ENCODE data around the gene ISLR2.

The ISLR2 gene

GRCh38 chr15:74134387-74135027 lies 4.1 kb downstream of the ISLR2 start:
- Histone ChIP-seq H3K27me3 (peaks cover 66% of the 10 kb centered on the region), H3K4me2 (peak overlapping the region; percentile 97; the same call in 1 of the 2 replicates), H3K4me3 (0 out of 2 replicates have a peak overlapping the region, but pooled peaks have one; percentile 11)

DNA sequence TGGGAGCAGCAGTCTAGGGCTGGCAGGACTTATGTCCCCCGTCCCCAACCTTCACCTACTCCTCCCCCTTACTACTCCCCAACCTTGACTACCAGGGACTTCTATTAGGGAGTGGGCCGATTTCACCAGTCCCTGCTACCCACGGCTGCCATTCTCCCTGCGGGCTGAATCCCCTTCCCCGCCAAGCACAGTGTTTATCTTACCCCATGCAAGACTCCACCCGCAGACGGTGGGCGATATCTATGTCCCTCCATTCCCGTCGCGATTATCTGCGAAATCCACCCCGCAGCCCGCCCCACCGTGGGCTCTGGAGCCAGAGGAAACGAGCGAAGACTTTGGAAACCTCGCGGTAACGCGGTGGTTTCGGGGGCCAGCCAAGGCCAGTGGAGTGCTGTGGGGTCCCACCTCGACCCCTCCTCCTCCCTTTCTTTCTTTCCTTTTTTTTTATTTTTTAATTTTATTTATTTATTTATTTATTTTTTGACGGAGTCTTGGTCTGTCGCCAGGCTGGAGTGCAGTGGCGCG lies 4.7 kb downstream of the ISLR2 start:
- H3K27ac ChIP-seq: no peak overlapping the region
- TF ChIP-seq Cebpa-rat (IDR thresholded peaks at IDR 0.05): no peak
- H4K20me1 ChIP-seq: peaks cover 23% of the 10 kb centered on the region
- H3K27me3 ChIP-seq: peaks cover 60% of the 10 kb centered on the region
- no peaks in the 10 kb centered on the region for H3K36me3 ChIP-seq
- peak overlapping the region; percentile 70 for H3K4me3 ChIP-seq
- peak overlapping the region; percentile 97 for H3K4me2 ChIP-seq
- H3K9ac ChIP-seq: no peak overlapping the region; the same call in 1 of the 2 replicates
- peaks cover 42% of the 10 kb centered on the region for H3K4me1 ChIP-seq
- peaks cover 34% of the 10 kb centered on the region for H3K9me3 ChIP-seq

More at GRCh38 chr15:74134387-74135027, 4.1 kb downstream of the ISLR2 start:
- H3K27ac ChIP-seq: no peak overlapping the region
- no peak overlapping the region for H3K9ac ChIP-seq
- no peak for TF ChIP-seq Cebpa-rat (IDR thresholded peaks at IDR 0.05)
- H3K36me3 ChIP-seq: no peaks in the 10 kb centered on the region
- H3K9me3 ChIP-seq: peaks cover 34% of the 10 kb centered on the region
- H3K4me1 ChIP-seq: peaks cover 41% of the 10 kb centered on the region
- H4K20me1 ChIP-seq: peaks cover 27% of the 10 kb centered on the region

DNA sequence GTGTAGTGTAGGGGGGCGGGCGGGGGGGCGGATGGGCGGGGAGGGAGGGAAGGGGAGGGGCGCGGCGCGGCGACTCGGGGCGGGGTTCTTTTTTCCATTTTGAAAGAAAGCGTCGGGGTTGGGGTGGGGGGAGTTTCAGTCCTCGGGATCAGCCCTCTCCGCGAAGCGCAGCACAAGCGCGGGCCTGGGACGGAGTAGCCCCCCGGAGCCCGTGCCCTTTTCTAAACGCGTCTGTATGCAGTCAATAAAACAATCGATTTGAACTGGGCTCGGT lies 6.1 kb downstream of the ISLR2 start:
- Histone ChIP-seq H3K4me2 (peak overlapping the region; percentile 96), H3K9ac (peak overlapping the region; percentile 76)

GRCh38 chr15:74136814-74137536 lies 6.6 kb downstream of the ISLR2 start:
- no peak for TF ChIP-seq Cebpa-rat (IDR thresholded peaks at IDR 0.05)

More for the DNA sequence above, 6.1 kb downstream of the ISLR2 start:
- Histone ChIP-seq H3K27me3 (peaks cover 46% of the 10 kb centered on the region), H3K9me3 (peaks cover 34% of the 10 kb centered on the region), H3K36me3 (no peaks in the 10 kb centered on the region), H3K4me1 (peaks cover 45% of the 10 kb centered on the region), H3K27ac (peak overlapping the region; percentile 65; the same call in 1 of the 2 replicates), H4K20me1 (0 out of 2 replicates have a peak, but pooled peaks cover 9% of the 10 kb centered on the region), H3K4me3 (peak overlapping the region; percentile 66)
- TF ChIP-seq Cebpa-rat (IDR thresholded peaks at IDR 0.05): no peak

DNA sequence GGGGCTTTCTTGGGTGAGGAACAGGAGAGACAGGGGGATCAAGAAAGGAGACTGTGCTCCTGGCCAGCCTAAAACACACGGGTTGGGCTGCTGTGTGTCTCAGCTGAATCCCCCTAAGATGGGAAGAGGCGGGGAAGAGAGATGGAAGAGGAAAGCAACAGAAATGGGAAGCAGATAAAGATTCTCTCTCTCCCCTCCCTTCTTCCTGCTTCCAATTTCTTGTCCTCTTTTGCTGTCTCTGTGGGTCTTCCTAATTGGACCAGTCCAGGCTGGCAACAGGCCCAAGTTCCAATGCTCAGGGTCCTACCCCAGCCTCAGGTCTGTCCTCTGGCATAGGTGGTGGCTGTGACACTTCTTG lies 7.1 kb downstream of the ISLR2 start:
- Histone ChIP-seq H3K4me2 (peak overlapping the region; percentile 96), H3K9me3 (peaks cover 24% of the 10 kb centered on the region), H3K27ac (peak overlapping the region; percentile 65; the same call in 1 of the 2 replicates), H3K4me1 (peaks cover 45% of the 10 kb centered on the region), H3K36me3 (no peaks in the 10 kb centered on the region), H3K9ac (peak overlapping the region; percentile 76; the same call in 1 of the 2 replicates), H3K27me3 (peaks cover 36% of the 10 kb centered on the region), H4K20me1 (no peaks in the 10 kb centered on the region), H3K4me3 (no peak overlapping the region)
- no peak for TF ChIP-seq Cebpa-rat (IDR thresholded peaks at IDR 0.05)

More at GRCh38 chr15:74136814-74137536, 6.6 kb downstream of the ISLR2 start:
- Histone ChIP-seq H3K27me3 (peaks cover 41% of the 10 kb centered on the region), H4K20me1 (0 out of 2 replicates have a peak, but pooled peaks cover 4% of the 10 kb centered on the region), H3K4me1 (peaks cover 45% of the 10 kb centered on the region), H3K9me3 (peaks cover 29% of the 10 kb centered on the region), H3K4me2 (peak overlapping the region; percentile 96), H3K9ac (peak overlapping the region; percentile 76), H3K27ac (peak overlapping the region; percentile 65; the same call in 1 of the 2 replicates), H3K4me3 (peak overlapping the region; percentile 66), H3K36me3 (no peaks in the 10 kb centered on the region)

DNA sequence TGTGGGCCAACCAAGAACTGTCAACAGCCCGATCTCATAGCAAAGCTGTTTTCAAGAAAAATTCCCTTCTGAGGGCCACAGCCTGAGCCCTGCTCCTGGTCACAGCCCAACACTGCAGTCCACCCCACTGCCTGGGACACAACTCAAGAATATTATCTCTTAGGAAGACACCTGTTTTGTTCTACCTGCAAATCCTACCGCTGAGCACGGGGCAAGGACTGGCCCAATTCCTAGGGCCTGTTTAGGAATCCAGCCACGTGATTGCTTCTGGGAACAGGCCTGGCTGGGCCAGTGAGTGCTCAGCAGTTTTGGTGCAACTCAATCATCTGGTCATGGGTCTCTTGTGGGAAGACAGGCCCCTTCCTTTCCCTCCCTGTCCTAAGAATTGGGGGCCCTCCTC lies 8.3 kb downstream of the ISLR2 start:
- Histone ChIP-seq H3K9ac (no peak overlapping the region), H3K36me3 (no peaks in the 10 kb centered on the region), H3K4me1 (peaks cover 45% of the 10 kb centered on the region), H3K9me3 (peaks cover 12% of the 10 kb centered on the region), H3K27ac (no peak overlapping the region), H3K4me2 (no peak overlapping the region), H3K27me3 (peaks cover 25% of the 10 kb centered on the region), H3K4me3 (no peak overlapping the region), H4K20me1 (no peaks in the 10 kb centered on the region)
- no peak for TF ChIP-seq Cebpa-rat (IDR thresholded peaks at IDR 0.05)

DNA sequence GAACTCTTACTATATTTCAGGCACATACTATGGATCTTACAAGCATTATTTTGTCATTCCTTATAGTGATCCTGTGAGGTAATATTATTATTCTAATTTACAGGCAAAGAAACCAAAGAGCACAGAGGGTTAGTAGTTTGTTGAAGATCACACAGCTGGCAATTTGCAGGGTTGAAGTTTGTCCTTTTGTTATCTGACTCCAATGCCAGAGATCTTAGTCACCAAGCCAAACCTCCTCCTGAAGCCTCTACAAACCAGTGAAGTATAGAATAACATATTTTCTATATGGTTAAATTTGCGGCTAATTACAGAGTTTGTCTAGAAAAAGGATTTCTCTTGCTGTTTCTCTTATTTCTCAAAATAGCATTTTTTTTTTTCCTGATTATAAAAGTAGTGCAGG lies 11.2 kb downstream of the ISLR2 start:
- Histone ChIP-seq H3K9ac (no peak overlapping the region), H3K27me3 (no peaks in the 10 kb centered on the region), H4K20me1 (no peaks in the 10 kb centered on the region), H3K9me3 (peaks cover 6% of the 10 kb centered on the region; the same call in 1 of the 2 replicates), H3K36me3 (no peaks in the 10 kb centered on the region), H3K4me3 (no peak overlapping the region), H3K4me1 (peaks cover 32% of the 10 kb centered on the region), H3K4me2 (no peak overlapping the region), H3K27ac (no peak overlapping the region)
- no peak for TF ChIP-seq Cebpa-rat (IDR thresholded peaks at IDR 0.05)

DNA sequence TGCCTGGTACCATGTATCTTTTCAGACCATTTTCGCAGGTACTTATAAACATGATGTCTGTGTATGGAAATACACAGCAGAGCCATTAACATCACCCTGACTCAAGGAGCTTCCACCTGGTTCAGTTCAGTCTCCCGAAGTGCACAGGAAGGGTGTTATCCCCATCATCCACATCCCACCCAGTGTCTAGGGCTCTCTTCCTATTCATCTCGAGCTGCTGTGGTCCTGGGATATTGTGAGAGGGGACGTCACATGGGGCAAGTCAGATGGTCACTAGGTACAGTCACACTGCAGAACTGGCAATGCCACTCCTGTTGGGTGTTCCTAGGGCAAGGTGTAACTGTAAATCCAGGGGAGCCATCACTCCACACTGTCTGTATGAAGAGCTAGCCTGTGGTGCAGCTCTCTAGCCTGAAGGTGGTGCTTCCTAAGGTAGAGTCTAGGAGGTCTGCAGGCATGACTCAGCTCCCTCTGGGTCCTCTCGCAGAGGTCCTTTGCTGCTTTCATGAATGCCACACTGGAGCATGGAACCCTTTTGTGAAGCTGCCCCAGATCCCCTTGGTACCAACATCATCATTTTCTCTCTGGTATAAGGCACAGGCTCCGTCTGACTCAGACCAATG lies 13.9 kb downstream of the ISLR2 start:
- no peaks in the 10 kb centered on the region for H4K20me1 ChIP-seq
- H3K4me3 ChIP-seq: no peak overlapping the region
- no peak overlapping the region for H3K27ac ChIP-seq
- no peak overlapping the region for H3K4me2 ChIP-seq
- peaks cover 13% of the 10 kb centered on the region; the same call in 1 of the 2 replicates for H3K9me3 ChIP-seq
- no peak overlapping the region for H3K9ac ChIP-seq
- no peak for TF ChIP-seq Cebpa-rat (IDR thresholded peaks at IDR 0.05)
- no peaks in the 10 kb centered on the region for H3K36me3 ChIP-seq
- H3K27me3 ChIP-seq: no peaks in the 10 kb centered on the region
- H3K4me1 ChIP-seq: peaks cover 9% of the 10 kb centered on the region; the same call in 1 of the 2 replicates

DNA sequence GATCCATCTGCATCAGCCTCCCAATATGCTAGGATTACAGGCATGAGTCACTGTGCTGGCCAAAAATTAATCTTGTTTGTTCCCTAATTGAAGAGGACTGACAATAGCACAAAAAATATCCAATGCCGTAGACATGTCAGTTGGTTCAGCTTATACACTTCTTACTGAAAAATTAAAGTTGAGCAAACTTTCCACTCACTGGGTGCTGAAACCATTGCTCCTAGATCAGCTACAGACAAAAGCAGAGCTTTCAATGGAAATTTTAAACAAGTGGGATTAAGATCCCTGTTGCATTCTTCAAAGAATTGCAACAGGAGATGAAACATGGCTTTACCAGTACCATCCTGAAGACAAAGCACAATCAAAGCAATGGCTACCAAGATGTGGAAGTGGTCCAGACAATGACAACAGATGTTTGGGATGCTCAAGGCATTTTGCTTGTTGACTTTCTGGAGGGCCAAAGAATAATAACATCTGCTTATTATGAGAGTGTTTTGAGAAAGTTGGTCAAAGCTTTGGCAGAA lies 16.0 kb downstream of the ISLR2 start:
- H3K27ac ChIP-seq: no peak overlapping the region
- no peak overlapping the region for H3K9ac ChIP-seq
- no peaks in the 10 kb centered on the region for H3K4me1 ChIP-seq
- no peaks in the 10 kb centered on the region for H3K27me3 ChIP-seq
- H4K20me1 ChIP-seq: no peaks in the 10 kb centered on the region
- H3K36me3 ChIP-seq: no peaks in the 10 kb centered on the region
- TF ChIP-seq Cebpa-rat (IDR thresholded peaks at IDR 0.05): no peak
- H3K4me3 ChIP-seq: no peak overlapping the region
- H3K4me2 ChIP-seq: no peak overlapping the region
- peaks cover 13% of the 10 kb centered on the region; the same call in 1 of the 2 replicates for H3K9me3 ChIP-seq

Measured in BLaER1 (cell line).